HepG2 (cell line): Measurements from ENCODE around the gene CCDC83. TPM values are rescaled to one million over a fixed set of nuclear protein-coding genes. Genes with fewer than 3 reads are reported as not detected.

Source experiments
- FOXK1 ChIP-seq: sonication (generic); formaldehyde crosslinking; IDR thresholded peaks from 2 replicates; pipeline ENCODE4 v1.4.0; 2020; ENCODE audit warnings: low read depth, missing genetic modification reagents, borderline replicate concordance
- GLI4 ChIP-seq: sonication (generic); formaldehyde crosslinking; IDR thresholded peaks from 2 replicates; pipeline ENCODE4 v1.5.1; 2020; ENCODE audit warnings: missing genetic modification reagents, mild to moderate bottlenecking, moderate library complexity, borderline replicate concordance
- GTF2F1 ChIP-seq: fragments of 150-350 bp; IDR thresholded peaks from 2 replicates; pipeline ENCODE4 v1.6.1; 2014; ENCODE audit warnings: low read length
- MED1 ChIP-seq: sonication (generic); formaldehyde crosslinking; IDR thresholded peaks from 2 replicates; pipeline ENCODE4 v1.4.0; 2020; ENCODE audit warnings: missing genetic modification reagents
- NR1H2 ChIP-seq: sonication (generic); formaldehyde crosslinking; IDR thresholded peaks from 2 replicates; pipeline ENCODE4 v1.8.1; 2022; ENCODE audit warnings: low read depth, missing genetic modification reagents, borderline replicate concordance
- PAX8 ChIP-seq: sonication (generic); formaldehyde crosslinking; IDR thresholded peaks from 2 replicates; pipeline ENCODE4 v1.8.0; 2022; ENCODE audit warnings: mild to moderate bottlenecking, missing genetic modification reagents, borderline replicate concordance
- RAD51 ChIP-seq: fragments of 450-650 bp; IDR thresholded peaks from 2 replicates; pipeline ENCODE4 v1.6.1; 2016; ENCODE audit warnings: borderline replicate concordance
- RBM22 ChIP-seq: fragments of 200-400 bp; formaldehyde crosslinking; optimal IDR thresholded peaks from 2 replicates; pipeline ENCODE3; 2017; ENCODE audit warnings: mild to moderate bottlenecking, low read length, moderate library complexity
- TCF12 ChIP-seq, 2 experiments: fragments of 450-650 bp in 1 of 2; sonication (generic) in 1 of 2; formaldehyde crosslinking in 1 of 2; IDR thresholded peaks; 2 replicates each; pipeline versions ENCODE4 v1.6.1 to v1.8.0; 2017 to 2022; ENCODE audit warnings: antibody characterized with exemption in 1 of 2, mild to moderate bottlenecking in 1 of 2, missing genetic modification reagents in 1 of 2, moderate library complexity in 1 of 2
- ZBTB38 ChIP-seq: sonication (generic); formaldehyde crosslinking; IDR thresholded peaks from 2 replicates; pipeline ENCODE4 v1.5.1; 2020; ENCODE audit warnings: mild to moderate bottlenecking, missing genetic modification reagents
- ZNF20 ChIP-seq: sonication (generic); formaldehyde crosslinking; IDR thresholded peaks from 2 replicates; pipeline ENCODE4 v1.4.0; 2020; ENCODE audit warnings: mild to moderate bottlenecking, moderate library complexity, missing genetic modification reagents
- ZNF230 ChIP-seq: sonication (generic); formaldehyde crosslinking; IDR thresholded peaks from 2 replicates; pipeline ENCODE4 v1.4.0; 2020; ENCODE audit warnings: mild to moderate bottlenecking, missing genetic modification reagents
- ZNF441 ChIP-seq: sonication (generic); formaldehyde crosslinking; IDR thresholded peaks from 2 replicates; pipeline ENCODE4 v1.7.0; 2021; ENCODE audit warnings: missing genetic modification reagents, borderline replicate concordance
- ZNF614 ChIP-seq: IDR thresholded peaks from 2 replicates; pipeline ENCODE4 v1.6.1; 2018; ENCODE audit warnings: missing biosample characterization, missing genetic modification reagents, inconsistent platforms, borderline replicate concordance
- ZNF616 ChIP-seq: sonication (generic); formaldehyde crosslinking; IDR thresholded peaks from 2 replicates; pipeline ENCODE4 v1.5.0; 2020; ENCODE audit warnings: low read depth, mild to moderate bottlenecking, missing genetic modification reagents
- ZSCAN22 ChIP-seq: sonication (generic); formaldehyde crosslinking; IDR thresholded peaks from 2 replicates; pipeline ENCODE4 v1.4.0; 2020; ENCODE audit warnings: mild to moderate bottlenecking, missing genetic modification reagents
- polyA plus RNA-seq, 8 experiments: library from polyadenylated mRNA; depleted of rRNA in 3 of 8; stranded (reverse) in 7 of 8; unstranded in 1 of 8; fragments of >200 nt; fragmentation: Illumina TruSeq in 4 of 8; extraction: Trizol in 4 of 8; gene quantifications; 2 replicates each; pipeline versions ENCODE4 v1.2.1 to v1.2.3, GENCODE V29; 2011 to 2016; ENCODE audit warnings: low read depth in 4 of 8, missing spikeins in 1 of 8, mixed read lengths in 1 of 8; ENCODE audit not compliant: insufficient read depth in 1 of 8
- total RNA-seq, 5 experiments: library from RNA; depleted of rRNA; stranded (reverse); fragments of >200 nt; fragmentation: Illumina TruSeq; extraction: Trizol; gene quantifications; 2 replicates each; pipeline ENCODE4 v1.2.3, GENCODE V29; 2016; ENCODE audit warnings: low read depth in 1 of 5
- TF ChIP-seq, protein P1 (sequence below): sonication (generic); formaldehyde crosslinking; IDR thresholded peaks from 2 replicates; pipeline ENCODE4 v1.5.0; 2020; ENCODE audit warnings: mild to moderate bottlenecking, missing genetic modification reagents
- TF ChIP-seq, protein P2 (sequence below): sonication (generic); formaldehyde crosslinking; IDR thresholded peaks from 2 replicates; pipeline ENCODE4 v1.8.1; 2022; ENCODE audit warnings: mild to moderate bottlenecking, missing genetic modification reagents
- TF ChIP-seq, protein P3 (sequence below): sonication (generic); formaldehyde crosslinking; IDR thresholded peaks from 2 replicates; pipeline ENCODE4 v1.5.1; 2020; ENCODE audit warnings: missing genetic modification reagents, mild to moderate bottlenecking, borderline replicate concordance
- TF ChIP-seq, protein P4 (sequence below): sonication (generic); formaldehyde crosslinking; IDR thresholded peaks from 2 replicates; pipeline ENCODE4 v1.8.1; 2022; ENCODE audit warnings: low read depth, mild to moderate bottlenecking, missing genetic modification reagents

CCDC83 gene
- total and polyA plus RNA-seq, 2 of the 13 experiments (the other 11 are each of a cell fraction or from before 2014, with no cell fraction given), result not detected

DNA sequence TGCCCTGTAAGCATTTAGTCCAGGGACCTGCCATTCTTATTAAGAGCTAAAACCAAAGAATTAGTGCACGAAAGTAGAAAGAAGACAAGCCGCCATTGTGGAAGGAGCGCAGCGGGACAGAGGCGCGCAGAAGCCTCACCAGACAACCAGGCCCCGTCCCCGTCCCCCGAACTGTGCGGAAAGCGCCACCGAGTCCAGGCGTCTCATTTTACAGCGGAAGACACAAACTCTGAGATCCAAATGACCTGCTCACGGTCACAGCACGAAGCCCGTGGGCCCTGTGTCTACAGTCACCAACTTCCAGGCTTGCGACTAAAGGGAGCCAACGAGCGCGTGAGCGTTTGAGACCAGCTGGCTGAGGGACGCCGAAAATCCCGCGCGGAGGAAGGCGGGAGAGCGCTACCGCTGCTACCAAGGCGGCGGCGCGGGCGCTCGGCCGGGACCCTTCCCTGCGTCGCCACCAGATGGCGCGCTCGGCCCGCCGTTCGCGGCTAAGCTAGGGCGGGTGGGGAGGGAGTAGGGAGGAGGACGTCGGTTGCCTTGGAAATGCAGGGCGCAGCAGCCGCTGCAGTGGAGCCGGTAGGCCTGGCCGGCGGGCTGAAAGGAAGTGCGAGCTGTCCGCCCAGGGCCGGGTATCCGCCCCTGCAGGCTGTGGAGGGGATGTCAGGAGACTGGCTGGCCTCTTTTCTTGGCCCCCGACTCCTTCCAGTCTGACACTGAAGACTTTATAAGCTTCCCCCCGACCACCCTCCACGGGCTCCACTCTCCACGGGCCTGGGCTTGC is 434 bp upstream of the CCDC83 start (continued):
- TF ChIP-seq, protein P1, sequence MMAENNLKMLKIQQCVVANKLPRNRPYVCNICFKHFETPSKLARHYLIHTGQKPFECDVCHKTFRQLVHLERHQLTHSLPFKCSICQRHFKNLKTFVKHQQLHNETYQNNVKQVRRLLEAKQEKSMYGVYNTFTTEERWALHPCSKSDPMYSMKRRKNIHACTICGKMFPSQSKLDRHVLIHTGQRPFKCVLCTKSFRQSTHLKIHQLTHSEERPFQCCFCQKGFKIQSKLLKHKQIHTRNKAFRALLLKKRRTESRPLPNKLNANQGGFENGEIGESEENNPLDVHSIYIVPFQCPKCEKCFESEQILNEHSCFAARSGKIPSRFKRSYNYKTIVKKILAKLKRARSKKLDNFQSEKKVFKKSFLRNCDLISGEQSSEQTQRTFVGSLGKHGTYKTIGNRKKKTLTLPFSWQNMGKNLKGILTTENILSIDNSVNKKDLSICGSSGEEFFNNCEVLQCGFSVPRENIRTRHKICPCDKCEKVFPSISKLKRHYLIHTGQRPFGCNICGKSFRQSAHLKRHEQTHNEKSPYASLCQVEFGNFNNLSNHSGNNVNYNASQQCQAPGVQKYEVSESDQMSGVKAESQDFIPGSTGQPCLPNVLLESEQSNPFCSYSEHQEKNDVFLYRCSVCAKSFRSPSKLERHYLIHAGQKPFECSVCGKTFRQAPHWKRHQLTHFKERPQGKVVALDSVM (CRISPR knock-in tag), result peak; percentile 39; the same call in 1 of the 2 replicates
- TF ChIP-seq FOXK1 (CRISPR knock-in tag), result no peak
- TF ChIP-seq MED1 (CRISPR knock-in tag), result peak; percentile 79
- no peak for TF ChIP-seq NR1H2
- TF ChIP-seq RBM22, result no peak
- TF ChIP-seq ZNF441, result peak; percentile 73
- TF ChIP-seq, protein P2, sequence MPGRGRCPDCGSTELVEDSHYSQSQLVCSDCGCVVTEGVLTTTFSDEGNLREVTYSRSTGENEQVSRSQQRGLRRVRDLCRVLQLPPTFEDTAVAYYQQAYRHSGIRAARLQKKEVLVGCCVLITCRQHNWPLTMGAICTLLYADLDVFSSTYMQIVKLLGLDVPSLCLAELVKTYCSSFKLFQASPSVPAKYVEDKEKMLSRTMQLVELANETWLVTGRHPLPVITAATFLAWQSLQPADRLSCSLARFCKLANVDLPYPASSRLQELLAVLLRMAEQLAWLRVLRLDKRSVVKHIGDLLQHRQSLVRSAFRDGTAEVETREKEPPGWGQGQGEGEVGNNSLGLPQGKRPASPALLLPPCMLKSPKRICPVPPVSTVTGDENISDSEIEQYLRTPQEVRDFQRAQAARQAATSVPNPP (CRISPR knock-in tag), result peak; percentile 98
- no peak for TF ChIP-seq ZNF20
- peak; percentile 91; the same call in 1 of the 2 replicates for TF ChIP-seq ZNF614
- no peak for TF ChIP-seq RAD51
- no peak for TF ChIP-seq GLI4
- TF ChIP-seq GTF2F1, result no peak
- TF ChIP-seq ZSCAN22 (CRISPR knock-in tag), result 0 out of 2 replicates have a peak, but pooled peaks have one; percentile 15
- TF ChIP-seq ZNF616 (CRISPR knock-in tag), result peak; percentile 91
- TF ChIP-seq, protein P3, sequence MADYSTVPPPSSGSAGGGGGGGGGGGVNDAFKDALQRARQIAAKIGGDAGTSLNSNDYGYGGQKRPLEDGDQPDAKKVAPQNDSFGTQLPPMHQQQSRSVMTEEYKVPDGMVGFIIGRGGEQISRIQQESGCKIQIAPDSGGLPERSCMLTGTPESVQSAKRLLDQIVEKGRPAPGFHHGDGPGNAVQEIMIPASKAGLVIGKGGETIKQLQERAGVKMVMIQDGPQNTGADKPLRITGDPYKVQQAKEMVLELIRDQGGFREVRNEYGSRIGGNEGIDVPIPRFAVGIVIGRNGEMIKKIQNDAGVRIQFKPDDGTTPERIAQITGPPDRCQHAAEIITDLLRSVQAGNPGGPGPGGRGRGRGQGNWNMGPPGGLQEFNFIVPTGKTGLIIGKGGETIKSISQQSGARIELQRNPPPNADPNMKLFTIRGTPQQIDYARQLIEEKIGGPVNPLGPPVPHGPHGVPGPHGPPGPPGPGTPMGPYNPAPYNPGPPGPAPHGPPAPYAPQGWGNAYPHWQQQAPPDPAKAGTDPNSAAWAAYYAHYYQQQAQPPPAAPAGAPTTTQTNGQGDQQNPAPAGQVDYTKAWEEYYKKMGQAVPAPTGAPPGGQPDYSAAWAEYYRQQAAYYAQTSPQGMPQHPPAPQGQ (CRISPR knock-in tag), result no peak
- TF ChIP-seq, protein P4, sequence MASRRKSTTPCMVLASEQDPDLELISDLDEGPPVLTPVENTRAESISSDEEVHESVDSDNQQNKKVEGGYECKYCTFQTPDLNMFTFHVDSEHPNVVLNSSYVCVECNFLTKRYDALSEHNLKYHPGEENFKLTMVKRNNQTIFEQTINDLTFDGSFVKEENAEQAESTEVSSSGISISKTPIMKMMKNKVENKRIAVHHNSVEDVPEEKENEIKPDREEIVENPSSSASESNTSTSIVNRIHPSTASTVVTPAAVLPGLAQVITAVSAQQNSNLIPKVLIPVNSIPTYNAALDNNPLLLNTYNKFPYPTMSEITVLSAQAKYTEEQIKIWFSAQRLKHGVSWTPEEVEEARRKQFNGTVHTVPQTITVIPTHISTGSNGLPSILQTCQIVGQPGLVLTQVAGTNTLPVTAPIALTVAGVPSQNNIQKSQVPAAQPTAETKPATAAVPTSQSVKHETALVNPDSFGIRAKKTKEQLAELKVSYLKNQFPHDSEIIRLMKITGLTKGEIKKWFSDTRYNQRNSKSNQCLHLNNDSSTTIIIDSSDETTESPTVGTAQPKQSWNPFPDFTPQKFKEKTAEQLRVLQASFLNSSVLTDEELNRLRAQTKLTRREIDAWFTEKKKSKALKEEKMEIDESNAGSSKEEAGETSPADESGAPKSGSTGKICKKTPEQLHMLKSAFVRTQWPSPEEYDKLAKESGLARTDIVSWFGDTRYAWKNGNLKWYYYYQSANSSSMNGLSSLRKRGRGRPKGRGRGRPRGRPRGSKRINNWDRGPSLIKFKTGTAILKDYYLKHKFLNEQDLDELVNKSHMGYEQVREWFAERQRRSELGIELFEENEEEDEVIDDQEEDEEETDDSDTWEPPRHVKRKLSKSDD, result peak; percentile 82; the same call in 1 of the 2 replicates
- peak; percentile 93 for TF ChIP-seq ZNF230 (CRISPR knock-in tag)
- no peak; the same call in 1 of the 2 replicates for TF ChIP-seq PAX8
- no peak for TF ChIP-seq TCF12 (IDR thresholded peaks at IDR 0.05)
- TF ChIP-seq TCF12 (CRISPR knock-in tag; IDR thresholded peaks at IDR 0.05), result peak; percentile 85
- TF ChIP-seq ZBTB38 (CRISPR knock-in tag), result peak; percentile 94
